Pulmonary artery endothelial cell (primary cell): ENCODE measurements around the gene ROBO1. TPM values are rescaled to one million over a fixed set of nuclear protein-coding genes. Genes with fewer than 3 reads are reported as not detected.

Experiments
- DNase-seq: peaks from one replicate; pipeline ENCODE4 v3.0.0-alpha.2; 2011; ENCODE audit warnings: low read depth, low spot score
- total RNA-seq: library from RNA; depleted of rRNA; stranded (reverse); fragments of >200 nt; gene quantifications from 2 replicates; pipeline ENCODE4 v1.2.3, GENCODE V29; 2014

Gene ROBO1
- total RNA-seq, 1 donor from 2014 or later = 26.4 TPM

DNA sequence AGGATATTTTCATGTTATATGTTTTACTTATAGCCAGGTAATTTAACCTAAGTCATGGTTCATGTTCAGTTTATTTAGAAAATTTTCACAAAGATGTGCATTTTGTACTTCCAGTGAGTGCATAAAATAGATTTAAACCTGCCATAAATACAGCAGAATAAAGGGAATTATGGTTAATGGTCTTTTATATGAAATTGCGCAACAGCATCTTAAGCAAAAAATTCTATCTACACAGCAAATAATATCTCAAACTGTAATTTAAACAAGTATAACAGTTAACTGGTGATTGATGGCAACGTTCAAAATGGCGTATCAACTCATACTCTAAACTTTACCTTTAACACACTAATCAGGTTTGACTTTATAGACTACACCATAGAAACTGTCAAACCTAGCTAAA lies 97.6 kb downstream of the ROBO1 start:
- no peak for DNase-seq

GRCh38 chr3:79664455-79664854 lies 103.3 kb downstream of the ROBO1 start:
- DNase-seq = no peak

DNA sequence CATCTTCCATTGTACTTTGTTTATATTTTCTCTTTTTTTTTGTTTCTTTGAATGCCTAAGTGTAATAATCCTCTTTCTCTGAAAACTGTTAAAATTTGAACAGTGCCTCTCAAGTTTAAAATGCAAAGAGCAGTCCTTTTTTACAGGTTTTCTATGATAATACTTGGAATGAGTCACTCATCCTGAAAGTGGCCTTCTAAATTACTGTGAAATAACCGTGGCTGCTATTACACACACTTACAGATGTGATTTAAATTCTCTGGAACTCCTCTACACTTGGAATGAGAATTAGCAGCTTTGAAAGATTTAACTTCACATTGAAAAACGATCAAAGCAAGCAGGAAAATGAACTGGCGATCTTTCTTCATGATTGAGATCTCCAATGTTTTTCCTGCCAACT lies 105.9 kb downstream of the ROBO1 start:
- no peak for DNase-seq

DNA sequence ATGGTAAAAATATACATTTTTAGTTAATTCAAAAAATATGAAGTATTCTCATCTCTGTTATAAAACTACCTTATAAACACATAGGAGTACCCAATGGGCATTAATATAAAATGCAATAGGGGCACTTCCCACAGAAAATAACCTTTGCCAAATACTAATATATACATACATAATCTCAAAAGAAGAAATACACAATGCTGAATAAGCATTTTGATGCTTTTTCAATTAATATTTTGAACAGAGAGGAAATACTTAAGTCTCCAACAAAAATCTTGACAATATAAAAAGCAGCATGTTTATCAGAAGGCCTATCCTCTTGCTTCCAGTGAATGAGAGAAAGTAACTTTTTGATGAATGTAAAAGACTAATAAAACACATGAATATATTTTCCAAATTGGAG lies 110.7 kb downstream of the ROBO1 start:
- DNase-seq = no peak

- DNase-seq = no peak
Observed at GRCh38 chr3:79654019-79654418, 113.8 kb downstream of the ROBO1 start.

- DNase-seq = no peak
Observed at GRCh38 chr3:79653266-79653830, 114.5 kb downstream of the ROBO1 start.

GRCh38 chr3:79651536-79652065 lies 116.2 kb downstream of the ROBO1 start:
- no peak for DNase-seq

GRCh38 chr3:79639855-79640254 lies 127.9 kb downstream of the ROBO1 start:
- DNase-seq = no peak

GRCh38 chr3:79636372-79636771 lies 131.4 kb downstream of the ROBO1 start:
- no peak for DNase-seq

- no peak for DNase-seq
Observed at GRCh38 chr3:79632842-79633241, 135.0 kb downstream of the ROBO1 start.

DNA sequence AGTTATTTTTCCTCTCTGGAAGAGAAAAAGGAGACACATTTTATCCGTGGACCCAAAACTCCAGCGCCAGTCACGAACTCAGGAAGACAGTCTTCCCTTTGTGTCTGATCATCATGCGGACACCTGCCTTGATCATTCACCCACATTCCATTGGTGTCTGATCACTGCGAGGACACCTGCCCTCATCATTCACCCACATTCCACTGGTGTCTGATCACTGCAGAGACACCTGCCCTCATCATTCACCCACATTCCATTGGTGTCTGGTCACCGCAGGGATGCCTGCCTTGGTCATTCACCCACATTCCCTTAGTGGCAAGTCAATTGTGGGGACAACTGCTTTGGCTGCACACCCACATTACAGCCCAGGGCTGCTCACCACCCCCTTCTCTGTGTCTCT lies 148.9 kb downstream of the ROBO1 start:
- no peak for DNase-seq

- DNase-seq = no peak
Observed at GRCh38 chr3:79606414-79606813, 161.4 kb downstream of the ROBO1 start.

DNA sequence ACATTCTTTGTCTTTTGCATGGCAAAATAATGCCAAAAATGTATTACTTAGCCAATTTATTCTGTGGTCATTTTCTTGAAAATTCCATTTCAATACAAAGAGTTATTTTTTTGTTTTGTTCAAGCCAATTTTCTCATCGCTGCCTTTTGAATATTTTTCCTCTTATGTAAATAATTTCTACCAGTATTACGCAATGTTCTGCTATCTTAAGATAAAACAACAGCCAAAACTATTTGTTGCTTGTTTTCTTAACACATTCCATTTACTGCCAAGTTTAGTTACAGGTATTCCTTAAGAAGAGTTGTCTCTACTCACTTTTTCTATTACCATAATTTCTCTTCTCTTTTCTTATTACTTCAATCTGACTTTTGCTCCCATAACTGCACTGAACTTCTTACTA lies 163.1 kb downstream of the ROBO1 start:
- DNase-seq = no peak

DNA sequence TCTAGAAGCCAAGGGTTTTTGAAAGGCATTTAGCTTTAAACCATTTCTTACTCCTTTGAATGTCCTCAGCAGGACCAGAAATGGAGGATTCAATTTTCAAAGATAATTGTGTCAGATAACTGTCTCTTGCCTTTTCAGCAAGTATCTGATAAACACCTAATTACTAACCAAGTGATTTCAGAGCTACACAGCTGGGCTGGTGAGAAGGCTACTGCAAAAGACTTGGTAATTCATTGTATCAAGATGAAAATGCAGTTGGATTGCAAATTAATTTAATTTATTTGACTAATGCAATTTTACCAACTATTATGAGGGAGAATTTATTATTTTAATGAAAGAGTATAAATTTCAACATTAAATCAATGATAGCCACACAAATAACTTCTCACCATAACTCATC lies 165.4 kb downstream of the ROBO1 start:
- DNase-seq = no peak

GRCh38 chr3:79598594-79598993 lies 169.2 kb downstream of the ROBO1 start:
- DNase-seq = no peak

DNA sequence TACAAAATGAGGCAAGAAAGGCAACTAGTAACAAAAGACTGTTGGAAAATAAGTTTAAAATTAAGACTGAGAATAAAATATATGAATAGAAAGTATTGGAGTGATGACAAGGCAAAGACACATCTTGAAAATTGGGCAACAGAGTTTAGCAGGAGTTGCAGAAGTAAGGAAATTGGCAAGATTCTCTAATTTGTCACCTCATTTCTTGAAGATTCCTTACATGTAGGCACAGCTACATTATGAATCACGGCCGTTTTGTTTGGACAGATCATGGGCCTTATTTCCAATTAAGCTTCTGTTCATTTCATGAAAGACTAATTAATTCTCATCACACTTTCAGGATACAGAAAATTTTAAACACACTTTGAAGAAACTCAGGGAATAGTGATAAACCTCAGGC lies 170.1 kb downstream of the ROBO1 start:
- no peak for DNase-seq

DNA sequence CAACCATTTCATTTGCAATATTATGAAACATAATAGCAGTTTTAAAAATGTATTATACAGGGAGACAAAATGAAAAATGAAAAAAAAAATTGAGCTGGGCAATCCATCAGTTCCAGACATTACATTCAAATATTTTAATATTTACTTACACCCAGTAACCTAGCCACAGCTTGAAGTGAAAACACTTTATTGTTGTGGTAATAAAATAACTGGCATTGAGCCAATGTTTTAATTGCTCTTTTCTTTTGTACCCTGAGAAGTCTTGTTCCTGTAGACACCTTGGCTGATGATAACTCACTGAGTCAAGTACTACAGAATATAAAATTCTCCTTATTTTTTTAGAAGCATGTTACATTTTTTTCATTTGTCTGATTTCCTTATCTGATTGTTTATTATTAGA lies 180.6 kb downstream of the ROBO1 start:
- DNase-seq = no peak

DNA sequence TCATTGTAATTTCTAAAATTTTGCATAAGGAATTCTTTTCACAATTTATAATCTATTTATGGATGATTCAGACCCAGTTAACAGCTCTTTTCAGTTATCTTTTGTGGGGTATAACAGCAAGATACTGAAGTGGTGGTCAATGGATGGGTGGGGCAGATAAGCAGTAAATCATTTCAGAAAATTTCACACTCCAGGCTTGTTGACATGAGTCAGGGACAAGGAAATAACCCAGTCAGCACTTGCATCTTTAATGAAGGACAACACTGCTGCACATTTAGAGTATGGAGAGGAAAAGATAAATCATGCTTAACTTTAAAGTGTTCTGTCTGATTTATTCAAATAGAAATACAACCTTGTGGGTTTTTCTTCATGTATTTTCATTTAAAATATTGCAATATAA lies 181.6 kb downstream of the ROBO1 start:
- DNase-seq = no peak

DNA sequence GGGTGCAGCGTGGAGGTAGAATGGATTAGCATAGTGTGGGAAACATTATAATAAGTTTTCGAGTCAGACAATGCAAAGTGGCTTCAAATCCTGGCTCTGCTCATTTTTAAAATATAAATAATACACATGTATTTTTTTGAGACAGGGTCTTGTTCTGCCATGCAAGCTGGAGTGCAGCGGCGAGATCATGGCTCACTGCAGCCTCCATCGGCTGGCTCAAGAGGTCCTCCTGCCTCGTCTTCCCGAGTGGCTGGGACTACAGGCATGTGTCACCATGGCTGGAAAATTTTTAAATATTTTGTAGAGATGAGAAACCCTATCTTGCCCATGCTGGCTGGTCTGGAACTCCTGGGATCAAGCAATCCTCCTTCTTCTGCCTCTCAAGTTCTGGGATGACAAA lies 194.9 kb downstream of the ROBO1 start:
- DNase-seq = no peak

- DNase-seq = no peak
Observed at GRCh38 chr3:79568938-79569337, 198.9 kb downstream of the ROBO1 start.

- DNase-seq = no peak
Observed at GRCh38 chr3:79564192-79564591, 203.6 kb downstream of the ROBO1 start.

DNA sequence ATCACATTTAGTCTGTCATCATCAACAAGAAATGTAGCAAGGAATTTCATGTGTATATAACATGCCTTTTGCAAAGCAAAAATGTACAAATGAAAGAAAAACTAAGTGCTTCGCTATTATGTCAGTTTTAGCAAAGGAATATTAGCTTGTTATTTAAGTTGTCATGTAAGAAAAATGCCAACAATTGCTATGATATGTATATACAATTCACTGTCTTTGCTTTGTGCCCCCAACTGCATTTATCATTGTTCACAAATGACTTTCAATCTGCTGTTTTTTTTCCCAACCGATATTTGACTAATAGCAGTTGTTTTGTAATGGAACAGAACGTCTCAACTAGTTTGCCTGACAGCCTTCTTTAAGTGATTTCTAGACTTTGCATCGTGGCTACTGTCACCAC lies 207.1 kb downstream of the ROBO1 start:
- DNase-seq = no peak

DNA sequence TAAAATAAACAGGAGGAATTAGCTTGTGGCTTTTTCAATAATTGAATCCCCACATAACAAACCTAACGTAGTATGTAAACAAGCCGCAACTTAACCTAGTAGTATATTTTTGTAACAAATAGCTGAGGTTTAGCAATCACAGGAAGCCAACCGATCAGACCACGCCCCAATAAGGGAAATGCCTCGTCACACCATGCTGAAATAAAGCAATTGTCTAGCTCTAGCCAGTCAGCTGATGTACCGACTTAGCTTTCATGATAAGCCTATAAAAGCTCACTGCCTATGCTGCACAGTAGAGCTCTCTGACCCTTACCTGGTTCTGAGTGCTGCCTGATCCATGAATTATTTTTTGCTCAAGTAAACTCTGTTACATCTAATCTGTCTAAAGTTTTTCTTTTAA lies 208.9 kb downstream of the ROBO1 start:
- no peak for DNase-seq

DNA sequence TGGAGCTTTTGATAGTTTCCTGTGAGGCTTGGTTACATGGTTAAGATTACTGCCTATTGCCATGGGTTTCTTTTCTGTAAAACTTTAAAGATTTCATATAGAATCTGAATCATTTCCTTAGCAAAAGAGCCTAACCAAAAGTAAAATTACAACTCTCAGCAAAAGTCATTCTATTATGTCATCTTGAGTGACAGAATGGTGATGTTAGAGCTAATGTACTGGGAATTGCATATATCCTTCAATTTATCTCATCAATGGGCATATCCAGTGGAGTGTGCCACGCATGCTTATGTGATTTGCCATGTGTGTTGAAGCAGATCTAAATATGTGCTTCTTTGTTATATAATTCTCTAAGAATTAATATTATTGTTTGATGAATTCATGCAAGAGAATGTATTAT lies 212.1 kb downstream of the ROBO1 start:
- DNase-seq = no peak
